ENCODE measurements around the gene SETD2.

GRCh38 chr3:47017504-47018268 lies 146.2 kb downstream of the SETD2 start:
- TF ChIP-seq EZH2 (IDR thresholded peaks at IDR 0.05; ENCODE audit: borderline replicate concordance, insufficient read depth, low read depth, low read length, poor library complexity, severe bottlenecking) (no peak), CTCF (IDR thresholded peaks at IDR 0.05) (no peak)

Data from B cell (primary cell).